ENCODE measurements around the gene TMEM256.

TMEM256 gene

GRCh38 chr17:7435676-7436555 lies 32.0 kb upstream of the TMEM256 start:
- peak overlapping the region; percentile 67 for H3K27ac ChIP-seq
- H3K9me3 ChIP-seq (ENCODE audit: low read depth, low read length), result no peaks in the 10 kb centered on the region
- TF ChIP-seq POLR2AphosphoS5 (IDR thresholded peaks at IDR 0.05; ENCODE audit: borderline replicate concordance, low read depth, low read length), result peak; percentile 9; the same call in 1 of the 2 replicates
- no peak for TF ChIP-seq FOXP2 (optimal IDR thresholded peaks at IDR 0.05; ENCODE audit: control extremely low read depth, extremely low read length, insufficient read depth)
- peak overlapping the region; percentile 67 for H3K9ac ChIP-seq (ENCODE audit: insufficient read length)
- DNase-seq (ENCODE audit: low read depth, low spot score), result no peak
- H3K36me3 ChIP-seq (ENCODE audit: insufficient read depth, low read length), result no peaks in the 10 kb centered on the region
- peak overlapping the region; percentile 93 for H3K4me3 ChIP-seq

GRCh38 chr17:7432296-7432695 lies 28.4 kb upstream of the TMEM256 start:
- no peak for DNase-seq (ENCODE audit: low read depth, low spot score)
- H3K4me3 ChIP-seq, result no peak overlapping the region
- H3K27ac ChIP-seq, result no peak overlapping the region
- TF ChIP-seq EZH2 (IDR thresholded peaks at IDR 0.05) (no peak), FOXP2 (optimal IDR thresholded peaks at IDR 0.05; ENCODE audit: control extremely low read depth, extremely low read length, insufficient read depth) (no peak), POLR2AphosphoS5 (IDR thresholded peaks at IDR 0.05; ENCODE audit: borderline replicate concordance, low read depth, low read length) (no peak)
- H3K9ac ChIP-seq (ENCODE audit: insufficient read length), result no peak overlapping the region
- H3K9me3 ChIP-seq (ENCODE audit: low read depth, low read length), result no peaks in the 10 kb centered on the region
- H3K36me3 ChIP-seq (ENCODE audit: insufficient read depth, low read length), result no peaks in the 10 kb centered on the region

GRCh38 chr17:7431231-7431630 lies 27.3 kb upstream of the TMEM256 start:
- Histone ChIP-seq H3K9ac (ENCODE audit: insufficient read length) (no peak overlapping the region), H3K4me3 (no peak overlapping the region), H3K27ac (no peak overlapping the region), H3K36me3 (ENCODE audit: insufficient read depth, low read length) (no peaks in the 10 kb centered on the region), H3K9me3 (ENCODE audit: low read depth, low read length) (no peaks in the 10 kb centered on the region)
- TF ChIP-seq FOXP2 (optimal IDR thresholded peaks at IDR 0.05; ENCODE audit: control extremely low read depth, extremely low read length, insufficient read depth) (no peak), POLR2AphosphoS5 (IDR thresholded peaks at IDR 0.05; ENCODE audit: borderline replicate concordance, low read depth, low read length) (no peak), EZH2 (IDR thresholded peaks at IDR 0.05) (no peak)
- DNase-seq (ENCODE audit: low read depth, low spot score), result no peak

GRCh38 chr17:7429722-7430121 lies 25.8 kb upstream of the TMEM256 start:
- no peak for TF ChIP-seq POLR2AphosphoS5 (IDR thresholded peaks at IDR 0.05; ENCODE audit: borderline replicate concordance, low read depth, low read length)
- no peak for TF ChIP-seq FOXP2 (optimal IDR thresholded peaks at IDR 0.05; ENCODE audit: control extremely low read depth, extremely low read length, insufficient read depth)
- no peak for TF ChIP-seq EZH2 (IDR thresholded peaks at IDR 0.05)
- H3K4me3 ChIP-seq, result no peak overlapping the region
- no peak for DNase-seq (ENCODE audit: low read depth, low spot score)
- no peak overlapping the region for H3K27ac ChIP-seq
- H3K36me3 ChIP-seq (ENCODE audit: insufficient read depth, low read length), result no peaks in the 10 kb centered on the region
- H3K9ac ChIP-seq (ENCODE audit: insufficient read length), result no peak overlapping the region
- no peaks in the 10 kb centered on the region for H3K9me3 ChIP-seq (ENCODE audit: low read depth, low read length)

- Histone ChIP-seq H3K36me3 (ENCODE audit: insufficient read depth, low read length) (no peaks in the 10 kb centered on the region), H3K4me3 (no peak within 1 kb of the TSS), H3K9ac (ENCODE audit: insufficient read length) (no peak within 1 kb of the TSS), H3K27ac (no peak within 1 kb of the TSS), H3K9me3 (ENCODE audit: low read depth, low read length) (no peaks in the 10 kb centered on the region)
- TF ChIP-seq POLR2AphosphoS5 (IDR thresholded peaks at IDR 0.05; ENCODE audit: borderline replicate concordance, low read depth, low read length) (no peak), EZH2 (IDR thresholded peaks at IDR 0.05) (no peak), FOXP2 (optimal IDR thresholded peaks at IDR 0.05; ENCODE audit: control extremely low read depth, extremely low read length, insufficient read depth) (no peak)
- no peak for DNase-seq (ENCODE audit: low read depth, low spot score)
Observed at GRCh38 chr17:7428557-7428956, 24.7 kb upstream of the TMEM256 start, which contains the start of gene SPEM3. SPEM3 (plus strand) TSS chr17:7428857; CDS start chr17:7428903, 46 bp downstream.

GRCh38 chr17:7427549-7427948 lies 23.7 kb upstream of the TMEM256 start:
- no peak overlapping the region for H3K9ac ChIP-seq (ENCODE audit: insufficient read length)
- H3K4me3 ChIP-seq, result no peak overlapping the region
- TF ChIP-seq FOXP2 (optimal IDR thresholded peaks at IDR 0.05; ENCODE audit: control extremely low read depth, extremely low read length, insufficient read depth) (no peak), EZH2 (IDR thresholded peaks at IDR 0.05) (no peak), POLR2AphosphoS5 (IDR thresholded peaks at IDR 0.05; ENCODE audit: borderline replicate concordance, low read depth, low read length) (no peak)
- H3K27ac ChIP-seq, result no peak overlapping the region
- no peaks in the 10 kb centered on the region for H3K9me3 ChIP-seq (ENCODE audit: low read depth, low read length)
- no peaks in the 10 kb centered on the region for H3K36me3 ChIP-seq (ENCODE audit: insufficient read depth, low read length)
- no peak for DNase-seq (ENCODE audit: low read depth, low spot score)

GRCh38 chr17:7426896-7427489 lies 23.1 kb upstream of the TMEM256 start:
- DNase-seq (ENCODE audit: low read depth, low spot score), result no peak
- Histone ChIP-seq H3K9me3 (ENCODE audit: low read depth, low read length) (no peaks in the 10 kb centered on the region), H3K36me3 (ENCODE audit: insufficient read depth, low read length) (no peaks in the 10 kb centered on the region), H3K9ac (ENCODE audit: insufficient read length) (no peak overlapping the region), H3K4me3 (no peak overlapping the region), H3K27ac (no peak overlapping the region)
- no peak for TF ChIP-seq POLR2AphosphoS5 (IDR thresholded peaks at IDR 0.05; ENCODE audit: borderline replicate concordance, low read depth, low read length)
- no peak for TF ChIP-seq EZH2 (IDR thresholded peaks at IDR 0.05)
- TF ChIP-seq FOXP2 (optimal IDR thresholded peaks at IDR 0.05; ENCODE audit: control extremely low read depth, extremely low read length, insufficient read depth), result no peak

GRCh38 chr17:7426203-7426863 lies 22.4 kb upstream of the TMEM256 start:
- TF ChIP-seq EZH2 (IDR thresholded peaks at IDR 0.05) (no peak), FOXP2 (optimal IDR thresholded peaks at IDR 0.05; ENCODE audit: control extremely low read depth, extremely low read length, insufficient read depth) (no peak)
- Histone ChIP-seq H3K27ac (no peak overlapping the region), H3K4me3 (no peak overlapping the region), H3K9me3 (ENCODE audit: low read depth, low read length) (no peaks in the 10 kb centered on the region), H3K36me3 (ENCODE audit: insufficient read depth, low read length) (no peaks in the 10 kb centered on the region), H3K9ac (ENCODE audit: insufficient read length) (no peak overlapping the region)
- DNase-seq (ENCODE audit: low read depth, low spot score), result no peak
